AG04450 (cell line): Measurements from ENCODE around the gene MSMB. TPM values are rescaled to one million over a fixed set of nuclear protein-coding genes. Genes with fewer than 3 reads are reported as not detected.

ENCODE experiments used
- CTCF ChIA-PET: fragments of 300-600, 350-600 bp; formaldehyde crosslinking; extraction: SDS; loops from one replicate; lab custom pipeline; 2022; ENCODE audit warnings: antibody characterized with exemption, inconsistent platforms; lab: Charles Lee
- POLR2A ChIA-PET: fragments of 350-600 bp; formaldehyde crosslinking; extraction: SDS; loops from one replicate; lab custom pipeline; 2021; ENCODE audit warnings: antibody characterized with exemption, inconsistent platforms; lab: Yijun Ruan, JAX
- DNase-seq: peaks from one replicate; pipeline ENCODE4 v3.0.0-alpha.2; 2011; ENCODE audit warnings: low read depth, low spot score
- H3K27ac ChIP-seq: one replicate; pipeline ENCODE4 v1.5.1; 2012; ENCODE audit warnings: low read depth, low read length, control low read depth
- H3K27me3 ChIP-seq: one replicate; pipeline ENCODE4 v1.6.0; 2012; ENCODE audit warnings: low read length; ENCODE audit not compliant: control insufficient read depth, insufficient read depth
- H3K4me3 ChIP-seq: 2 replicates; pipeline ENCODE4 v1.5.1; 2011; ENCODE audit warnings: mild to moderate bottlenecking, low read depth, low read length, control low read depth
- H3K9me3 ChIP-seq: 2 replicates; pipeline ENCODE4 v1.5.1; 2012; ENCODE audit warnings: low read length; ENCODE audit not compliant: control insufficient read depth, insufficient read depth
- CTCF ChIP-seq: IDR thresholded peaks from 2 replicates; pipeline ENCODE4 v1.5.1; 2011; ENCODE audit warnings: low read depth, low read length, control low read depth, inconsistent platforms
- polyA plus RNA-seq: library from polyadenylated mRNA; depleted of rRNA; stranded (reverse); fragments of >200 nt; gene quantifications from 2 replicates; pipeline ENCODE4 v1.2.3, GENCODE V29; 2011

Gene MSMB
- polyA plus RNA-seq, 1 experiment: not detected

GRCh38 chr10:46080886-46081285 lies 34.8 kb upstream of the MSMB start:
- Histone ChIP-seq H3K27me3 (no peaks in the 10 kb centered on the region), H3K4me3 (no peak overlapping the region), H3K27ac (no peak overlapping the region), H3K9me3 (no peaks in the 10 kb centered on the region)
- no peak for DNase-seq
- CTCF ChIA-PET: no interaction called here
- POLR2A ChIA-PET: no interaction called here
- TF ChIP-seq CTCF: no peak

GRCh38 chr10:46079831-46080585 lies 33.9 kb upstream of the MSMB start:
- no peak for DNase-seq
- no peaks in the 10 kb centered on the region for H3K27me3 ChIP-seq

GRCh38 chr10:46077731-46078413 lies 31.8 kb upstream of the MSMB start:
- H3K27ac ChIP-seq: no peak overlapping the region
- H3K27me3 ChIP-seq: no peaks in the 10 kb centered on the region
- no peak for DNase-seq
- no peak for TF ChIP-seq CTCF
- ChIA-PET POLR2A (no interaction called here), CTCF (no interaction called here)
- H3K9me3 ChIP-seq: no peaks in the 10 kb centered on the region
- H3K4me3 ChIP-seq: no peak overlapping the region

More at GRCh38 chr10:46079831-46080585, 33.9 kb upstream of the MSMB start:
- H3K9me3 ChIP-seq: no peaks in the 10 kb centered on the region
- no peak overlapping the region for H3K4me3 ChIP-seq
- CTCF ChIA-PET: no interaction called here
- TF ChIP-seq CTCF: no peak
- POLR2A ChIA-PET: no interaction called here
- no peak overlapping the region for H3K27ac ChIP-seq

DNA sequence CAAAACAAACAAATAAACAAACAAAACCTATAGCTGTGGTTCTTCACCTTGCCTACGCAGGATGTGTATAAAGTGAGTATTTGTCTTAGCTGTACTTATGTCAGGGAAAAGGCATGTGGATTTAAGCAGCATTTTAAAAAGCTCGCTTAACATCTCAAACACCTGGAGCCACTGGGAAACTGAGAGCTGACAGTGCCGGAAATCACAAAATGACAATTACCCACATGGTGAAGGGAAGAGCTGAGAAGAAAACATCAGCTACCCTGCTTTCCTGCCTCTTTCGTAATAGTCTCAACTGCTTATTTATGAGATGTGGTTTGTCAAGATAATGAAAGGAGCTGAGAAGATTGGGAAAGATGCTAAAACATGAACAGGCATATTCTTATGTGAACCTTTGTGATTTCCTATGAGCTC lies 31.1 kb upstream of the MSMB start:
- DNase-seq: no peak
- POLR2A ChIA-PET: no interaction called here
- Histone ChIP-seq H3K9me3 (no peaks in the 10 kb centered on the region), H3K4me3 (no peak overlapping the region), H3K27me3 (no peaks in the 10 kb centered on the region), H3K27ac (no peak overlapping the region)
- TF ChIP-seq CTCF: no peak
- CTCF ChIA-PET: no interaction called here

DNA sequence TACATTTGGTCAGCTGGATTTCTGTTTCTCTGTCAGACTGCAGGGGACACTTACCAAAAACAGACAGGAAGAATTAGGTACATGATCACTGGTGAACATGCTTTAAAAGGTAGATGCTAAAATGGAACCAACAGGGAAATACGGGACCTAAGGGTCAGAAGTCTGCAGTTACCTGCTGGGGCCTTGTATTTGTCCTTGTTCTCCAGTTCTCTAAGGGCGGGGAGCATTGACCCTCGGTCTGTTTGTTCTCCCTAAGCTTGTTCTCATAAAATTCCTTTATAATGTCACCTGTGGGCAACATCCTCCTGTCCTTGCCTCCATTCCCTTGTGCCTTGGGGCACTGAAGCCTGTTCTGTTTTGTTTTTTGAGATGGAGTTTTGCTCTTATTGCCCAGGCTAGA lies 29.8 kb upstream of the MSMB start:
- CTCF ChIA-PET: no interaction called here
- no peak for DNase-seq

More for the DNA sequence above, 29.8 kb upstream of the MSMB start:
- POLR2A ChIA-PET: no interaction called here
- TF ChIP-seq CTCF: no peak
- no peak overlapping the region for H3K27ac ChIP-seq
- no peaks in the 10 kb centered on the region for H3K27me3 ChIP-seq
- no peak overlapping the region for H3K4me3 ChIP-seq
- no peaks in the 10 kb centered on the region for H3K9me3 ChIP-seq
